ENCODE measurements around the gene CEP57. TPM values are rescaled to one million over a fixed set of nuclear protein-coding genes. Genes with fewer than 3 reads are reported as not detected.

CEP57 gene
- total RNA-seq, 1 donor from 2014 or later, result 41.0 TPM

DNA sequence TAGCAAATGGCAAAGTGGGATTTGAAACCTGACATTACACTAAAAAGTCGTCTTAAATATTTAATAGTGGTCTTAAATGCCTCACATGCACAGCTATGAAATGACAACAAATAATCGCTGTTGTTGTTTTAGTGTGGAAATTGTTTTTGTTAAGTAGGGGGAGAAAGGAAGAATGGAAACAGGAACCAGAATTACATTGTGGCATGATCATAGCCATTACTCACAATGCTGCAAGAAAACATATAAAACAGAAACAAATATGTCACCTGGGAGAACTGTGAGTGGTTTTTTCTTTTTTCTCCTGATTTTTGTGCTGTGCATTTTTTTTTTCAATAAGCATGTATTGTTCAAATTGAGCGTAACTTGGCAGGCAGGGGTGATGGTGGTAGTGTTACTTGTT is 23.6 kb upstream of the CEP57 start:
- no peak overlapping the region for H3K4me3 ChIP-seq (ENCODE audit: low read depth, low read length)
- TF ChIP-seq, protein P1, sequence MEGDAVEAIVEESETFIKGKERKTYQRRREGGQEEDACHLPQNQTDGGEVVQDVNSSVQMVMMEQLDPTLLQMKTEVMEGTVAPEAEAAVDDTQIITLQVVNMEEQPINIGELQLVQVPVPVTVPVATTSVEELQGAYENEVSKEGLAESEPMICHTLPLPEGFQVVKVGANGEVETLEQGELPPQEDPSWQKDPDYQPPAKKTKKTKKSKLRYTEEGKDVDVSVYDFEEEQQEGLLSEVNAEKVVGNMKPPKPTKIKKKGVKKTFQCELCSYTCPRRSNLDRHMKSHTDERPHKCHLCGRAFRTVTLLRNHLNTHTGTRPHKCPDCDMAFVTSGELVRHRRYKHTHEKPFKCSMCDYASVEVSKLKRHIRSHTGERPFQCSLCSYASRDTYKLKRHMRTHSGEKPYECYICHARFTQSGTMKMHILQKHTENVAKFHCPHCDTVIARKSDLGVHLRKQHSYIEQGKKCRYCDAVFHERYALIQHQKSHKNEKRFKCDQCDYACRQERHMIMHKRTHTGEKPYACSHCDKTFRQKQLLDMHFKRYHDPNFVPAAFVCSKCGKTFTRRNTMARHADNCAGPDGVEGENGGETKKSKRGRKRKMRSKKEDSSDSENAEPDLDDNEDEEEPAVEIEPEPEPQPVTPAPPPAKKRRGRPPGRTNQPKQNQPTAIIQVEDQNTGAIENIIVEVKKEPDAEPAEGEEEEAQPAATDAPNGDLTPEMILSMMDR (conservative IDR thresholded peaks at IDR 0.05; ENCODE audit: low read depth, low read length), result no peak

DNA sequence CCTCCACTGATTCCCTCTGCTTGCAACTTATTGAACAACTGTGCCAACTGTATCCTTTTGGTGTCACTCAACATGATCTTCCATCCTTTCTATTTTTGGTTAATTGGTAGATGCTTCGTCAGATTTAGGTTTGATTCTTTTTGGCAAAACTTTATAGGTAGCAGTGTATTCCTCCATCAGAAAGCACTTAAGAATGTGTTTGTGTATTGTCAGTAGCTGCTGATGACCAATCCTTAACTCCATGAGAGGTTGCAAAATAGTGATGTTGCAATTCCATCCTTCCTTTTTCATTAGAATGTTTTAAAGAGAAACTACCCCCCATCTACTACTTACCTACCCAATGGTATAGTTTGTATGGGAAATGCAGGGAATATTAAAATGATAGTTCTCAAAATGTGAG is 22.8 kb upstream of the CEP57 start:
- TF ChIP-seq, protein P1 (conservative IDR thresholded peaks at IDR 0.05; ENCODE audit: low read depth, low read length), result no peak
- H3K4me3 ChIP-seq (ENCODE audit: low read depth, low read length), result no peak overlapping the region
- no peak for DNase-seq (ENCODE audit: low read depth)

More for the DNA sequence above, 23.6 kb upstream of the CEP57 start:
- no peak for DNase-seq (ENCODE audit: low read depth)

DNA sequence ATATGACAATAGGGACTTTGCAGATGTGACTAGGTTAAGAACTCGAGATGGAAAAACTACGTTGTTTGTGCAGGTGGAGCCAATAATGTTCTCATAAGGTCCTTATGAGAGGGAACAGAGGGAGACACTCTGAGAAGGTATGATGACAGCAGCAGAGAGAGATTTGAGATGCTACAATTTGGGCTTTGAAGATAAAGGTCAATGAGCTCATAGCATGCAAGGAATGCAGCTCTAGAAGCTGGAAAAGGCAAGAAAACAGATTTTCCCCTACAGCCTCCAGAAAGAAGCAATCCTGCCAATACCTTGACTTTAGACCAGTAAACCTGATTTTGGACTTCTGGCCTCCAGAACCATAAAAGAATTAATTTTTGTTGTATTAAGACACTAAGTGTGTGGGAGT is 21.8 kb upstream of the CEP57 start:
- DNase-seq (ENCODE audit: low read depth), result no peak
- TF ChIP-seq, protein P1 (conservative IDR thresholded peaks at IDR 0.05; ENCODE audit: low read depth, low read length), result no peak

DNA sequence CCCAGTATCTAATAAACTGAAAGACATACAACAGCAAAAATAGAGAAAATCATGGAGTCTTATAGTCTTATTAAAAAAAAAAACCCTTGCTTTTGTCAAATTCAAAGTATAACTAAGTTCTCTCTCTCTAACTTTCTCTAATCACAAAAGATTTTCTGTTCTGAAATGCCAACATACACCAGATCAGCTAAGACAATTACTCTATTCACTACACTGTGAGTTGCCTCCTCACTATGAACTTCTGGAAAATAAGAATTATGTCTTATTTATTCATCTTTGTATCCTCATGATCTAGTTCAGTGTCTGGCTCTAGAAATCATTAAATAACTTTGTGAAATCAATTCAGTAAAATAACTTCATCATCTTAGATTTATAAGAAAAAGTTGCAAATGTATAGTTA is 13.4 kb upstream of the CEP57 start:
- DNase-seq (ENCODE audit: low read depth), result no peak
- TF ChIP-seq, protein P1 (conservative IDR thresholded peaks at IDR 0.05; ENCODE audit: low read depth, low read length), result no peak

More for the DNA sequence above, 21.8 kb upstream of the CEP57 start:
- no peak overlapping the region for H3K4me3 ChIP-seq (ENCODE audit: low read depth, low read length)

DNA sequence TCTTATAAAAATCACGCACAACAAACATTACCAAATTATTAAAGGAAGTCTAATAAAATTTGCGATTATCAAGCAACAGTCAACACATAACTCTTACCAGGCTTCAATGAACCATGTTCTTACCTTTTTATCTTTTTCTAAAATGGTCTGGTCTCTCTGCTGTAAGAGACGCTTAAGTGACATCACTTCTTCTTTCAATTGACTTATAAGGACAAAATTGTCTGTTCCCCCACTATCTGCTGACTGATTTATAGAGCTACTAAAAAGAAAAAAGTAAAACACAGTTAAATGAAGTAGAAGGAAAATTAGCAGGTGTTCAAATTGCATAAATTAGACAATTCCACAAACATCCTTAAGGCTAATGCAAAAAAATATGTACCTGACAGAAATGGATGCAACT is 11.6 kb upstream of the CEP57 start:
- no peak overlapping the region for H3K4me3 ChIP-seq (ENCODE audit: low read depth, low read length)
- TF ChIP-seq, protein P1 (conservative IDR thresholded peaks at IDR 0.05; ENCODE audit: low read depth, low read length), result no peak
- DNase-seq (ENCODE audit: low read depth), result no peak

More for the DNA sequence above, 13.4 kb upstream of the CEP57 start:
- no peak overlapping the region for H3K4me3 ChIP-seq (ENCODE audit: low read depth, low read length)

DNA sequence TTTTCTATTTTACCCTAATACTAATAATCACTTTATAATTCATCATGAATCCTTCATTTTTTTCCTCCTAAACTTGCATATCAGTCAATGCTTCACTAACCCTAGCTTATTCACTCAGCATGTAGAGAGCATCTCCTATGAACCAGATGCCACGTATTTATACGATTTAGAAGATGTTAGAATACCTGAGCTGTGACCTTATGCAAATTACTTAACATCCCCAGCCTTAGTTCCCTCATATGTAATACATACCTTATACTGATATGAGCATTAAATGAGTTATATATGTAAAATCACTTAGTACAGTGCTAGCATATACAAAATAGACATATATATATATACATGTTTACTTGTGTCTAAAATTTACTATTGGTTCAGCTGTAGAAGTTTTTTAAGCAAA is 9.8 kb upstream of the CEP57 start:
- TF ChIP-seq, protein P1 (conservative IDR thresholded peaks at IDR 0.05; ENCODE audit: low read depth, low read length), result no peak
- H3K4me3 ChIP-seq (ENCODE audit: low read depth, low read length), result no peak overlapping the region
- DNase-seq (ENCODE audit: low read depth), result no peak

DNA sequence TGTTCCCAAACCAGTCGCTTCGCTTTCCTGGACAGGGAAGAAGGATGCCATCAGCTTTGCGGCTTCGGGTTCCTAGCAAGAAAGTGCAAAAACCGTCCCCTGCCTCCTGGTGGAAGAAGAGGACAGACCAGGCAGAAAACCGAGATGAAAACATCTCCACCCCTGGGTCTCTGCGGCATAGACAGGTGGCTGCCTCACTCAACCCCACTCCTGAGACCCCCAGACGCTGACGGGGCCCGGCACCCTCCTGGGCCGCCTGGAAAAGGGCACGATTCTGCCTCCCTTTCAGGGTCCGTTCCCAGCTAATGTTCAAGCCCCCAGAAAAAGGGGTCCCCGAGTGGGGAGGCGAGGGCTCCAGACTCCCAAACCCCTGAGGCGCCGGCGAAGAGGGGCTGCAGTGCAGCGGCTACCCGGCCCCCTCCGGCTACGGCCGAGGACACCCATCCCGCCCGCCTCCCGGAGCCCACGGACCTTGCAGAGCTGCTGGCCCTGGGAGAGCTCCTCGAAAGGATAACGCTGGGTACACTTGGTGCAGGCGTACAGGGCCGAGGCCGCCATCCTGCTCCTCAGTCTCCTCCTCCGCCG is 1.3 kb upstream of the CEP57 start:
- TF ChIP-seq, protein P1 (conservative IDR thresholded peaks at IDR 0.05; ENCODE audit: low read depth, low read length), result peak; percentile 43
- no peak for DNase-seq (ENCODE audit: low read depth)
- H3K4me3 ChIP-seq (ENCODE audit: low read depth, low read length), result peak overlapping the region; percentile 96

All from epithelial cell of proximal tubule (primary cell).